HuH-7.5 (cell line): ENCODE data around the gene ICAM3.
"Not testable (repeated sequence)": the region's sequence is repeated elsewhere in the genome, so short reads cannot be mapped to it uniquely, and the experiment has no call there.

Source experiments
- DNase-seq: peaks from one replicate; pipeline ENCODE4 v3.0.0; 2011; ENCODE audit warnings: low spot score

Gene ICAM3, protein sequence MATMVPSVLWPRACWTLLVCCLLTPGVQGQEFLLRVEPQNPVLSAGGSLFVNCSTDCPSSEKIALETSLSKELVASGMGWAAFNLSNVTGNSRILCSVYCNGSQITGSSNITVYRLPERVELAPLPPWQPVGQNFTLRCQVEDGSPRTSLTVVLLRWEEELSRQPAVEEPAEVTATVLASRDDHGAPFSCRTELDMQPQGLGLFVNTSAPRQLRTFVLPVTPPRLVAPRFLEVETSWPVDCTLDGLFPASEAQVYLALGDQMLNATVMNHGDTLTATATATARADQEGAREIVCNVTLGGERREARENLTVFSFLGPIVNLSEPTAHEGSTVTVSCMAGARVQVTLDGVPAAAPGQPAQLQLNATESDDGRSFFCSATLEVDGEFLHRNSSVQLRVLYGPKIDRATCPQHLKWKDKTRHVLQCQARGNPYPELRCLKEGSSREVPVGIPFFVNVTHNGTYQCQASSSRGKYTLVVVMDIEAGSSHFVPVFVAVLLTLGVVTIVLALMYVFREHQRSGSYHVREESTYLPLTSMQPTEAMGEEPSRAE

DNA sequence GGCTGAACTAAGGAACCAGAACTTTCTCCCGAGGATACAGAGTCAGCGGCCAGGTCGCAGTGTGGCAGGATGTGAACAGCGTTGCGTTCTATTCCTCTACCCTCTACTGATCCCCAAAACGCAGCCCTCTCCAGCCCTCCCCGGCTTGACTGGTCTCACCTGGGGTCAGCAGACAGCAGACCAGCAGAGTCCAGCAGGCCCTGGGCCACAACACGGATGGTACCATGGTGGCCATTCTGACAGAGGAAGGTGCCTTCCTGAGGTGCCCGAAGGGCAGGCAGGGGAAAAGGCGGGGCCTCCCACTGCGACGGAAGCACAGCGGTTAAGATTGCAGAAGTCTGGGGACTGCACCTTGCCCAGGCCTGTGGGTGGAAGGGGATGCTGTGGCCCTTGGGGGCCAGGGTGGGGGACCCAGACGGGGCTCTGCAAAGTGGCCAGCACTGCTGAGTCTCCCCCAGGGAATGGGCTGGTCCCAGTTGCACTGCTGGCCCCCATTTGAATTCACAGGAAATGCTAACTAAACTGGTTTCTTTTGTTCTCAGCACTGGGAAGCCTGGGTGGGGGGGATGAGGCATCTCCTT, at the start of gene ICAM3:
TSS of gene ICAM3 (minus strand) at position 245 of the 581 bp plus-strand sequence. CDS start at position 235, 10 bp downstream.
- no peak for DNase-seq

GRCh38 chr19:10388957-10389356, 49.5 kb upstream of the ICAM3 start:
- peak; percentile 81 for DNase-seq

GRCh38 chr19:10384580-10384979, 45.2 kb upstream of the ICAM3 start:
- no peak for DNase-seq

GRCh38 chr19:10383223-10383499, 43.7 kb upstream of the ICAM3 start:
- not testable (repeated sequence) for DNase-seq

GRCh38 chr19:10380313-10381102, 41.1 kb upstream of the ICAM3 start, which contains the start of gene TYK2:
TYK2 (minus strand) TSS chr19:10380572; CDS start chr19:10378406, 2,166 bp downstream.
- DNase-seq = peak; percentile 100

DNA sequence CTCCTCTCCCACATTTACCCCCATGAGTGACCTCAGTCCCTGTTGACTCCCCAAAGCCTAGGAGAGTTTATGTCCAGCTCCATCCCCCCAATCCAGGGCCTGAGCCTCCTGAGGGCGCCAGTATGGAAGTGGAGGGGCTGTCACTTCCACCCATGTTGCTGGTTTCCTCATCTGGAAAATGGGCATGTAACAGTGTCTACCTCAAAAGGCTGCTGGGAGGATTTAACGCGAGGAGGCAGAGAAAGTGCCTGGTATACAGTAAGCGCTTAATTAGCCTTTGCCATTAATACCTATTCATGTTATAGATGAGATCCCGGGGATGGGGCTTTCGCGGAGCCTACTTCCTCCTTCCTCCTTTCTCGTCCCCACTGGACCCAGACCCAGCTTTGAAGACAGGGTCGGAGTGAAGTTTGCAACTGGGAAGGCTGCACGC, 40.5 kb upstream of the ICAM3 start:
- no peak for DNase-seq

- no peak for DNase-seq
Measured at GRCh38 chr19:10378124-10378523, 38.7 kb upstream of the ICAM3 start.

- not testable (repeated sequence) for DNase-seq
Measured at GRCh38 chr19:10377140-10377640, 37.8 kb upstream of the ICAM3 start.

DNA sequence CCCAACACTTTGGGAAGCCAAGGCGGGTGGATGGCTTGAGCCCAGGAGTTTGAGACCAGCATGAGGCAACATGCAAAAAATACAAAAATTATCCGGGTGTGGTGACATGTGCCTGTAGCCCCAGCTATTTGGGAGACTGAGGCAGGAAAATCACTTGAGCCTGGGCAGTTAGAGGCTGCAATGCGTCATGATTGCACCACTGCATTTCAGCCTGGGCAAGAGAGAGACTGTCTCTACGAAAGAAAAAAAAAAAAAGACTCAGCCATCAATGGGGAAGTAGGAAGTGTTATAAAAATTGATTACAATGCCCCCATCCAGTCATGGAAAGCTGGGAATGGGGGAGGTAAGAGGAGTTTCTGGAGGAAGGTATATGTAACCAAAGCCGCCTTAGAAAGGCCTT, 35.5 kb upstream of the ICAM3 start:
- DNase-seq = no peak

DNA sequence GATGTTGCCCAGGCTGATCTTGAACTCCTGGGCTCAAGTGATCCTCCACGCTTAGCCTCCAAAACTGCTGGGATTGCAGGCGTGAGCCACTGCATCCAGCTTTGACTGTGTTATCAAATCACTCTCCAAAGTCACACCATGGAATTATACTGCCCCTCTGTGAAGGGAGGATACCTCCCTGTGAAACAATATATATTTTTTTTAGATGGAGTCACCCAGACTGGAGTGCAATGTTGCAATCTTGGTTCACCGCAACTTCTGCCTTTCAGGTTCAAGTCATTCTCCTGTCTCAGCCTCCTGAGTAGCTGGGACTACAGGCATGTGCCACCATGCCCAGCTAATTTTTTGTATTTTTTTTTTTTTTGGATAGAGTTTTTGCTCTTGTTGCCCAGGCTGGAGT, 33.3 kb upstream of the ICAM3 start:
- no peak for DNase-seq

- no peak for DNase-seq
Measured at GRCh38 chr19:10368101-10368803, 28.8 kb upstream of the ICAM3 start.

- DNase-seq = not testable (repeated sequence)
Measured at GRCh38 chr19:10366950-10367512, 27.6 kb upstream of the ICAM3 start.

DNA sequence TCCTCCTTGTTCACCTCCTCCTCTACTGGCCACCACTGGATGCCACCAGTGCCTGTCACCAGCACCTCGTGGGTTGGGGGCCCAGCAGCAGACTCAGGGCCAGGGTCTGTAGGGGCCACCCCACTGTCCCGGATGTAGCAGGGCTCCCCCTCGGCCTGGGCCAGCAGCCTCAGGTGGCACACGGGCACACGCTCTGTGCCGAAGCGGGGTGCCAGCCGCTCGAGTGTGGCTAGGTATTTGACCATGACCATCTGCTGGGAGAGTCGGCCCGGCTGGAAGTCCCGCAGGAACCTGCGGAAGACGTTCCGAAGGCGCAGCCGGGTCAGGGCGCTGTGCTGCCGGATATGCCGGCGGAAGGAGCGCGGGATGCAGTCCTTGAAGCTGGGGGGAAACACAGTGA, 26.1 kb upstream of the ICAM3 start:
- DNase-seq = no peak

- DNase-seq = no peak
Measured at GRCh38 chr19:10364644-10365043, 25.2 kb upstream of the ICAM3 start.

GRCh38 chr19:10363789-10364281, 24.4 kb upstream of the ICAM3 start:
- no peak for DNase-seq

DNA sequence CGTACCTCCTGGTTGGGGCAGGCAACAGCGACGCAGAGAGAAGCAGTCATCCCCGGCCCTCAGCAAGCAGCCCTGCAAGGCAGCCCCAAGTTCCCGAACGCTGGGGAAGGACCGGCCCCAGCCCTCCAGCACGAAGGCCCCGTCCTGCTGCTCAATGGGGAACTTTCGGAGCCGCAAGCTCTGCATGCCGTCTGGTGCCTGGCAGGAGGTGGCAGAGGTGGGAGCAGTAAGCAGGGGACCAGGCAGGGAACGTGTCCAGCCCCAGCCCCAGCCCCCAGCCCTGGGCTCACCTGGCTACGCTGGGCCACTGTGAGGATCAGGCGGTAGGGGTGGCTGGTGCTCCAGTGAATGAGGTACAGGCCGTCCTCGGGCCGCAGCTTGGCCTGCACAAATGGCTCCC, 22.8 kb upstream of the ICAM3 start:
- no peak for DNase-seq

DNA sequence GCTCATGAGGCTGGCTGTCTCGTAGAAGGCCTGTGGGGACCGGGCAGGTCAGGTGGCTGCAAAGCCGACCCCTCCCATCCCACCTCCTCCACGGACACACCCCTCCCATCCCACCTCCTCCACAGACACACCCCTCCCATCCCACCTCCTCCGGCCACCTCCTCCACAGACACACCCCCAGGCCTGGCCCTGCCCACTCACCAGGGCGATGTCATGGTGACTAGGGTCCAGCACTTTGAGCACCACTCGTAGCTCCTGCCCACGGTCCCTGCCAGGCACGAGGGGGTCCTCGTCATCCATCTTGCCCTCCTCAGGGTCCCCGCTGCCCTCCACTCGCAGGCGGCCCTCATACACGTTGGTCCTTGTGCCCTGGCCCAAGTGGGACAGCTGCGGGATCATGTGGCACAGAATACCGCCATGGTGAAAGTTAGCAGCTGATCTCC, 22.2 kb upstream of the ICAM3 start:
- DNase-seq = no peak

DNA sequence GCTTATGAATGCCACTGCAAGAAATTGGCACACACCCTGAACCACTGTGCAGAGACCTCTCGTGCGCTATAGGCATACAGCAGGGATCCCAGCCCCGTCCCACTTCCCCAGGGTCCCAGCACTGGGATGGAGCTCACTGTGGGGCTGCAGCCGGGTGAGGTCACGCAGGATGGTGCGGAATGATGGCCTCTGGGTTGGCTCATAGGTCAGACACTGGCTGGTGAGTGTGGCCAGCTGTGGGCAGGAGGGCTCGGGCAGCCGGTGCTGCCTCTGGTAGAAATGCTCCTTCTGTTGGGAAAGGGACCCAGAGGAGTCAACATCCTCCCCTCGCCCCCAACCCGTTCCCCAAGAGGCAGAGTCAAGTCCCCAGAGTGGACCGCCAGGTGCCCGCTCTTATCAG, 17.0 kb upstream of the ICAM3 start:
- DNase-seq = no peak

DNA sequence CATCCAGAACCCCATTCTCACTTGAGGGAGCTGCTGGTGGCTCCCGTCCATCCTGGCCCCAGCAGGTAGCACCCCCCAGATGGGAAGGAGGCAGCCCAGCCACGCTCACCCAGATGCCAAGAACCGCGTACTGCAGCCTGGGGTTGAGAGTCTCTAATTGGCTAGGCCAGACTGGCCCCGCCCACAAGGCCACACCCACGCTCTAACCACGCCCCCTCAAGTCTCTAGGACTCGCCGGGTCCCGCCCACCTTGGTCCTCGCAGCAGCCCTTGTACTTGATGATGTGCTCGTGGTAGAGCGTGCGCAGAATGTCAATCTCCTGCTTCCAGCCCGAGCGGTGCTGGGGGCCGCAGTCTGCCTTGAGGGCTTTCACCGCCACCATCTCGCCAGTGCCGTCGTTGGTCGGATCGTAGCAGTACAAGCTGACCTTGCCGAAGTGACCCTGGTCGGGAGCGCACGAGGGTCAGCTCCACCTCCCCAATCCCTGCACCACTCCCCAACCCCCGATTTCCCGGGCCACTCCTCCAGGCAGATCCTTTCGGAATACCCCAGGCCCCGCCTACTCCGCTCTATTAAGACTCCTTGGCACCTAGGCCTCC, 14.5 kb upstream of the ICAM3 start:
- no peak for DNase-seq

GRCh38 chr19:10352764-10353671, 13.6 kb upstream of the ICAM3 start:
- no peak for DNase-seq
